ENCODE measurements around the gene RABL6.
A peak's percentile ranks its signal among the peaks of the same experiment; 100 is the strongest.
"Not testable (repeated sequence)": the region's sequence is repeated elsewhere in the genome, so short reads cannot be mapped to it uniquely, and the experiment has no call there.

Gene RABL6

DNA sequence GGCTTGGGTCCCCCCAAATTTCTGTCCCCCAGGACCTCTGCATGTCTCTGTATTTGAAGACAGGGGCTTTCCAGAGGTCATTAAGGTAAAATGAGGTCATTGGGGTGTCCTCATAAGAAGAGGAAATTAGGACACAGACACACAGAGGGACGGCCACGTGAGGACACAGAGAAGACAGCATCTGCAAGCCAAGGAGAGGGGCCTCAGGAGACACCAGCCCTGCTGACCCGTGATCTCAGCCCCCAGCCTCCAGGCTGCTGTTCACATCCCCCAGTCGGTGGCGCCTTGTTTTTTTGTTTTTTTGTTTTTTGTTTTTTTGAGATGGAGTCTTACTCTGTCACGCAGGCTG is 12.8 kb upstream of the RABL6 start:
- DNase-seq: no peak

DNA sequence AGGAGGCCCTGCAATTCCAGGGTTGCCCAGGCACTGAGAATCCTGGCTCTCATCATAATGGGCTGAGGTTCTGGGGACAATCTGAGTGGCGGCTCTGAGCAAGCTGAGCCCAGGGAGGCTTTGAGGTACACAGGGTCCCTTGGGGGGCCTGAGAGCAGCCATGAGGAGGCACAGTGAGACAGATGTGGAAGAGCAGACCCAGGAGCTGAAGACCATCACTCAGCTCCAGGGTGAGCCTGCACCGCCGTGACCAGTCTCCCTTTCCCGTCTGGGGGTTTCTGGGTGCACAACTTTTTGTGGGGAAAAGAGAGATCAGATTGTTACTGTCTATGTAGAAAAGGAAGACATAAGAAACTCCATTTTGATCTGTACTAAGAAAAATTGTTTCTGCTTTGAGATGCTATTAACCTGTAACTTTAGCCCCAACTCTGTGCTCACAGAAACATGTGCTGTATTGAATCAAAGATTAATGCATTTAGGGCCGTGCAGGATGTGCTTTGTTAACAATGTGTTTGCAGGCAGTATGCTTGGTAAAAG is 11.4 kb upstream of the RABL6 start, which contains the start of gene CCDC183:
Gene CCDC183, plus strand, starts transcription at position 101 of the 537 bp plus-strand sequence. Its CDS starts 60 bp downstream, at position 161.
- DNase-seq: no peak

DNA sequence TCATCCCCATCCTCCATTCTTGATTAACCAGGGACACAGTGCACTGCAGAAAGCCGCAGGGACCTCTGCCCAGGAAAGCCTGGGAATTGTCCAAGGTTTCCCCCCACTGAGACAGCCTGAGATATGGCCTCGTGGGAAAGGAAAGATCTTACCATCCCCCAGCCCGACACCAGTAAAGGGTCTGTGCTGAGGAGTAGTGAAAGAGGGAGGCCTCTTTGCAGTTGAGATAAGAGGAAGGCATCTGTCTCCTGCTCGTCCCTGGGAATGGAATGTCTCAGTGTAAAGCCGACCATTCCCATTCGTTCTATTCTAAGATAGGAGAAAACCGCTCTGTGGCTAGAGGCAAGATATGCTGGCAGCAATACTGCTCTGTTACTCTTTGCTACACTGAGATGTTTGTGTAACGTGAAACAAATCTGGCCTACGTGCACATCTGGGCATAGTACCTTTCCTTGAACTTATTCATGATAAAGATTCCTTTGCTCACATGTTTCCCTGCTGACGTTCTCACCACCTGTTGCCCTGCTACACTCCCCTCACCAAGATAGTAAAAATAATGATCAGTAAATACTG is 10.9 kb upstream of the RABL6 start:
- DNase-seq: not testable (repeated sequence)

GRCh38 chr9:136798708-136799078 is 9.1 kb upstream of the RABL6 start:
- DNase-seq: no peak

- DNase-seq: no peak
Observed at GRCh38 chr9:136799079-136799853, 8.5 kb upstream of the RABL6 start.

DNA sequence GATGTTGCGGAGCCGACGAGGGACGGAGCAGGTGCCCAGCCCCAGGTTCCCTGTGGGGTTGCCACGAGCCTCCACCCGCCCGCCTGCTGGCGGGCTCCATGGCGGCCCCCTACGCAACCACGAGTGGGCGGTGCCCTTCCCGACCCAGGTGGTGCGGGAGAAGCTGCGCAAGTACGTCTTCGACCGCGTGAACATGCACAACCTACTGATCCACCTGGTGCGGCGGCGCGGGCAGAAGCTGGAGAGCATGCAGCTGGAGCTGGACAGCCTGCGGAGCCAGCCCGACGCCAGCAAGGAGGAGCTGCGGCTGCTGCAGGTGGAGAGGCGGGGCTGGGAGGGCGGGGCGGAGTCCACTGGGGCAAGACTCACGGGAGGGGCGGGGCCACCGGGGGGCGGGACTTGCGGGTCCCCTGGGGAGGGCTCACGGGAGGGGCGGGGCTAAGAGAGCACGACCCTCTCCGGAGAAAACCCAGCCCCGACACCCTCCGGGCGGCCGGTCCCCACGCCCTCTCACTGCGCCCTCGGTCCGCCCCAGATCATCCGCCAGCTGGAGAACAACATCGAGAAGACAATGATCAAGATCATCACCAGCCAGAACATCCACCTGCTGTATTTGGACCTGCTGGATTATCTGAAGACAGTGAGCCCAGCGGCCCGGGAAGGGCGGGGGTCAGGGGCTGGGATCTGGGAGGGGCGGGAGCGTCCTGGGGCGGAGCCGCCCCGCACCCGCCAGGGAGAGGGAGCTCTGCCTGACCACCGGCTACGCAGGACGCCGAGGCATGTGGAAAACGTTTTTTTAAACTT is 7.7 kb upstream of the RABL6 start:
- DNase-seq: peak; percentile 23

- DNase-seq: no peak
Observed at GRCh38 chr9:136802321-136802720, 5.4 kb upstream of the RABL6 start.

DNA sequence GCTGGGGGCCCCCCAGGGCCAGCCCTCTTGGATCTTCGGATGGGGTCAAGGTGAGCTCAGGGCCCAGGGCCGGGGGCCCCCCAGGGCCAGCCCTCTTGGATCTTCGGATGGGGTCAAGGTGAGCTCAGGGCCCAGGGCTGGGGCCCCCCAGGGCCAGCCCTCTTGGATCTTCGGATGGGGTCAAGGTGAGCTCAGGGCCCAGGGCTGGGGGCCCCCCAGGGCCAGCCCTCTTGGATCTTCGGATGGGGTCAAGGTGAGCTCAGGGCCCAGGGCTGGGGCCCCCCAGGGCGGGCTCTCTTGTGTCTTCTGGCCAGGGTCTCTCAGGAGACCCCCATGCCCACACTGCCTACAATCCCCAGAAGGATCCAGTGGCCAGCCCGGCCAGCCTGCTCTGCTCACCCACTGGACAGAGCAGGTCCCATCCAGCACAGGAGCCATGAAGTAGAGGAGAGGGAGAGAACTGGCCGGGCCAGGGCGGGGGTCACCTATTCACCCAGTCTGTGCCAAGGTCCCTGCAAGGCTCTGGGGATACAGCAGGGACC is 4.7 kb upstream of the RABL6 start:
- not testable (repeated sequence) for DNase-seq

DNA sequence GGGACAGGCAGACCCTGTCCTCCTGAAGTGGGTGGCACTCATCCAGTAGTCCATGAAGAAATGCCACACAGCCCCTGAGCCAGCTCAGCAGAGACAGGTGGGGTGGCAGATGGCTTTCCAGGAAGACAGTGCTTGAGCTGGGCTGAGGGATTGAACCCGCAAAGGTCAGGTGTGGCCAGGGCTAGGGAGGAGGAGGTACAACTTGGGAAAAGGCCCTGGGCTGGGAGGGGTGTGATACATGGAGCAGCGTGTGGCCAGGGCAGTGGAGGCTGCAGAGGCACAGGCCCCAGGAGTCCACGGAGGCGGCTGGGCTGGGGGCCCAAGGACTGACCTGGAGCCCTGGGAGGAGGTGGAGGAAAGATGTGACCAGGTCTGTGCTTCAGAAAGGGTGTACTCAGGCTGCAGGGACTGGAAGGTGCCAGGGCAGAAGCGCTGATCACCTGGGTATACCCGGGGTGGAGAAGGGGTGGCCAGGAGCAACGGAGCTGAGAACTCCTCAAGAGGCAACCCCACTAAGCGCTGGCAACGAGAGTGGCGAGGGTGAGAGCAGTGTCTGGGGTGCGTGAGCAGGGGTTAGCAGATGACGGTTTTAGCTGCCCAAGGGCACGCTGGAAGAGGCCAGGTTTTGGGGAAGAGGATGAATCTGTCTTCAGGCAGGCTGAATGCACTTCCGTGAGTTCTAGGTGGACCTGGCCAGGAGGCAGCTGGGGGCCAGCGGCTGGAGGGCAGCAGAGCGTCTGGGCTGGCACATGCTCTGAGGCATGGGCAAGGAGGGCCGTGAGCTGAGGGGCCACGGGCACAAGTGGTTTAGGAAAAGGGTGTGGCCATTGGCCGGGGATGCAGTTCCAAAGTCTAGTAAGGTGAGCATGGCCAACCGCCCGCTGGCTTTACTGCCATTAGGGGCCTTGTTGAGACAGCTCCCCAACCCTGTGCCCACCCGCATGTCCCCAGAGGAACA is 3.9 kb upstream of the RABL6 start:
- DNase-seq: no peak

DNA sequence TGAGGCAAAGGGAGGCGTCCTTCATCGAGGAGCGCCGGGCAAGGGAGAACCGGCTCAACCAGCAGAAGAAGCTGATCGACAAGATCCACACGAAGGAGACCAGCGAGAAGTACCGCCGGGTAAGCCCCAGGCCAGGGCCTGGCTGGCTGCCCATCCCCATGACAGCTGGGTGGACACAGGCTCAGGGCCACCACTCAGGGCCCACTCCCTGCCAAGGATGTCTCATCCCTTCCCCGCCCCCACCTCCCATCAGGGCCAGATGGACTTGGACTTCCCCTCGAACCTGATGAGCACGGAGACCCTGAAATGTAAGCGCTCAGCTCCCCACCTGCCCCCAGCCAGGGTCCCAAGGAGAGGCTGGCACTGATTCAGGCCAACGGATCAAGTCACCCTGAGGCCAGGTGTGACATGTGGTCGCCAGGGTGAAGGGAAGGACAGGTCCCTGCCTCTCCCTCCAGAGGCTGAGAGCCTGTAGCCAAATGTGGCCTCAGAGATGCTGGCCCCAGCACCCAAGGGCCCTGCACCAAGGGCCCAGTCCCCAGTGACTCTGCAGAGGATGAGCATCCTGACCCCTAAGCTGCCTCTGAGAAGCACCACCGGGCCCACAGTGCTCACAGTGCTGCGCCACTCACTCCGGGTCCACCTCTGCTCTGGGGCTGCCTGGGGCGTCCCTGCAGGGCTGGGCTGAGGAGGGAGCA is 3.1 kb upstream of the RABL6 start:
- no peak for DNase-seq

DNA sequence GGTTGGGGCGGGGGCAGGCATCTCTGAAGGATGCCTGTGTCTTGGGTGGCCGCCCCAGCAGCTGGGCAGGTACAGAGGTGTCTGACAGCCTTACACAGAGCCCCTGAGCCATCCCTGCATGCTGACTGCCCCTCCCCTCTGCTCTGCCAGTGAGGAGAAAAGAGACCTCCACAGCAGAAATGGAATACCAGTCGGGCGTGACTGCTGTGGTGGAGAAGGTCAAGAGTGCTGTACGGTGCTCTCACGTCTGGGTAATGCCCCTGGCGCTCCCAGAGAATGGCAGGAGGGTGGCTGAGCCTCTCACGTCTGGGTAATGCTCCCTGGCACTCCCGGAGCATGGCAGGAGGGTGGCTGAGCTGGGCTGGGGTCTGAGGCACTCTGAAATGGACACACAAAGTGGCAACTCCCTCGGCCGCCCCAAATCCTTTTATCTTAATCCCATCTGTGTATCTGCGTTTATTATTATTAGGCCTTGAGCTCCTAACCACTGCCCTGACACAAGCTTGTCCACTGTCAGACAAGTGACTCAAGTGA is 2.5 kb upstream of the RABL6 start:
- DNase-seq: no peak

- DNase-seq: no peak
Observed at GRCh38 chr9:136806067-136806466, 1.7 kb upstream of the RABL6 start.

- no peak for DNase-seq
Observed at GRCh38 chr9:136806631-136807201, 1.0 kb upstream of the RABL6 start.

DNA sequence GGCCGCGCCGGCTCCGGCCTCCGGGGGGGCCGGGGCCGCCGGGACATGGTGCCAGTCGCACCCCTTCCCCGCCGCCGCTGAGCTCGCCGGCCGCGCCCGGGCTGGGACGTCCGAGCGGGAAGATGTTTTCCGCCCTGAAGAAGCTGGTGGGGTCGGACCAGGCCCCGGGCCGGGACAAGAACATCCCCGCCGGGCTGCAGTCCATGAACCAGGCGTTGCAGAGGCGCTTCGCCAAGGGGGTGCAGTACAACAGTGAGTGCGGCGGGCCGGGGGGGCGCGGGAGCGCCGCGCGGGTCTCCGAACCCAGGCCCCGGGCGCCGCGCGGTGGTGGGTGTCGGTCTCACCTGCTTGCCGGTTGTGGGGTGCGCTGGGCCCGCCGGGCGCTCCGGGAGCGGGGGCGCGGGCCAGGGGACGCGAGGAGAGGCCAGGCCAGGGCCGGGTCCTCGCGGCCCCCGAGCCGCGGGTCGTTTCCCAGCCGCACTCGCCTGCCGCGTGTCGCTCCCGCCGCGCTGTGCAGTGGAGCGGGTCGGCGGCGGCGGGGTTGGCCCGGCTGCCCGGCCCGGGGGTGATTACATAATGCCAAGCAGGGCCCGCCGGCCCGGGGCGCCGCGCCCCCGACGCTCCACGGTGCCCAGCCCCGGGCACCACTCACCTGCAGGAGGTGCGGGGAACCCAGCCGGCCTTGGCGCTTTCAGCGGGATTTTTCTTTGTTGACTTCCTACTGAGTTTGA is 492 bp downstream of the RABL6 start:
- DNase-seq: no peak

- peak; percentile 15 for DNase-seq
Observed at GRCh38 chr9:136808806-136809158, 1.0 kb downstream of the RABL6 start.

DNA sequence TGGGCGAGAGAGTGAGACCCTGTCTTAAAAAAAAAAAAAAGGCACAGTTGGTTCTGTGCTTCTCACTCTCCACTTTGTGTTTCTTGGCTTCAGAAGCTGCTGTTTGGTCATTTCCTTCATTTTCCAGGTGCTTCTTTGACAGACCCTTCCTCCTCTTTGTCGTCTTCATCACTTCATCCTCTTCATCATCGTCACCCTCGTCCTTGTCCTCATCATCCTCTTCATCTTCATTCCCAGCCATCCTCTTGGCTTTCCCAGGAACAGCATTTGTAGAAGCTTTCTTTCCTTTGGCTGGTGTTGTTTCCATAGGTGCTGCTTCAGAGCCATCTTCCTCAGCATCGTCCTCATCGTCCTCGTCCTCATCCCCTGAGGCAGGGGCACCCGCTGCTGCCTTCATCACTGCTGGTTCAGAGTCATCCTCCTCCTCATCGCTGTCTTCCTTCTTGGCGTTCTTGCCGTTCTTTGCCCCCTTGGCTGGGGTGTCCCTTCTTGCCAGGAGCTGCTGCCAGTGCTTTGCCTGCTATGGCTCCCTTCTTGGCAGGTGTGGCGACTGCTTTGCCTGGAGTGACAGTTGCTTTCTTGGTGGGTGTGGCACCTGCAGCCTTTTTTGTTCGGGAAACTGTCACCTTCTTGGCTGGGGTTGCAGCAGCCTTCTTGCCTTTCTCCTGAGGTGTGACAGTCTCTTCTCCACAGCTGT is 7.1 kb downstream of the RABL6 start:
- DNase-seq: no peak

DNA sequence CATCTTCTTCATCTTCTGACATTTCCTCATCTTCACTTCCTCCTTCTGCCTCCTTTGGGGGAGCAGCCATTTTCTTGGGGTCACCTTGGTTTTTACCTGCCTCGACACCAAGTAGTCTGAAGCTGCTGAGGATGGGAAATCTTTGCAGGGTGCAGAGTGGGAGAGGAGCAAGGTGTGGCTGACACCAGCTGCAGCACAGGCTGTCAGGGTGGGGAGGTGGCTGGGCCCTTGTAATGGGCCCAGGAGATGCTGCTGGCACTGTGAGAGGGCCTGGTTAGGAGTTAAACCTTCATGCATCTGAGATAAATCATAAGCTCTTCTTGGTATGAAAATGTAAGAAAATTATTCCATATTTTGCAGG is 7.7 kb downstream of the RABL6 start:
- DNase-seq: no peak

DNA sequence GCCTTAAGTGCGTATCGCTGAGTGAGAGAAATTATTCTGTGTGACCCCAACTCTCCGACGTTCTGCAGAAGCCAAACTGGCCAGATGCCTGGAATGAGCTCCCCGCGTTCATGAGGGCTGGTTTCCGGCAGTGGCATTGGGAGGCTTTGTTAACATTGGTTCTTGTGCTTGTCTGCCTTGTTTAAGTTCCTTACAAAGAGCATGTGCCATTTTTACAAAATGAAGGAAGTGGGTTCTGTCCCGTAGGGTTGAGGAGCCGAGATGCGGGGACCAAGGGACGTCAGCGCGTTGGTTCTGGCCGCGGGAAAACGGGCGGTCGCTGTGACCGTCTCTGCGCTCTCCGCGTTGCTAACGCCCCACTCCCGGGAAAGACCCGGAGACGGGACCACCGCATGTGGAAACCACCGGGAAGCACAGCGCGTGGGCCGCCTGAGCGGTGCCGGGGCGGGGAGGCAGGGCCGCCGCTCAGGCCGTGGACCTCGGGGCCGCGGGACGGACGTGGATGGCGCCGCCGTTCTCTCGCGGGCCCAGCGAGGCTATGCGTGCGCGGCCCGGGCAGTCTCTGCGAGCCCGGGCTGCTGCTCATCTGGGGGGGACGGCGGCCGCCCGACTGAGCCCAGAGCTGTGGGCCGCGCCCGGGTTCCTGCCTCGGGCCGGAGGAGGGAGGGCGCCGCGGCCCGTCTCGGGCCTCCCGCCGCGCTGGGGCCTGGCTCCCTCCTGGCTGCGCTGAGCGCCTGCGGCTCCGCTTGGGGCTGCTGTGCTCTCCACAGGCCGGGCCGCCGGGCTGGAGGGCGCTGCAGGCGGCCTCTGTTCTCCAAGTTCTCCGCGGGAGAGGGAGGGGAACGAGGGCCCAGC is 13.4 kb downstream of the RABL6 start:
- peak; percentile 24 for DNase-seq

Measured in fibroblast of skin of right quadriceps (primary cell).